Right lobe of liver (tissue), 6 donors: ENCODE data around the gene RELT. TPM values are rescaled to one million over a fixed set of nuclear protein-coding genes. Genes with fewer than 3 reads are reported as not detected.

Experiments
- ATAC-seq, 4 donors: fragments of 200-7000 bp; cut with Tn5 transposase; one replicate each; pipeline ENCODE4 v1.9.1; 2020; ENCODE audit warnings: mild to moderate bottlenecking in 4 of 4, moderate library complexity in 4 of 4
- DNase-seq, 3 donors: peaks; one replicate each; pipeline ENCODE4 v3.0.0-alpha.2; 2020
- H3K27ac ChIP-seq, 3 donors: fragments of 200-600 bp; one replicate each; pipeline ENCODE4 v1.8.0; 2022
- H3K27me3 ChIP-seq, 2 donors: fragments of 200-600 bp; one replicate each; pipeline ENCODE4 v1.8.0; 2022
- H3K36me3 ChIP-seq, 4 donors: fragments of 200-600 bp; sonication (generic) in 1 of 4; one replicate each; pipeline versions ENCODE4 v1.5.1 to v1.8.0; 2017 to 2022; ENCODE audit warnings: control low read depth in 1 of 4
- H3K4me1 ChIP-seq, 4 donors: fragments of 200-600 bp; sonication (generic) in 1 of 4; one replicate each; pipeline versions ENCODE4 v1.5.1 to v1.8.0; 2017 to 2022; ENCODE audit warnings: control low read depth in 1 of 4
- H3K4me3 ChIP-seq, 3 donors: fragments of 200-600 bp; one replicate each; pipeline ENCODE4 v1.8.0; 2022
- H3K9me3 ChIP-seq, 4 donors: fragments of 200-600 bp; sonication (generic) in 1 of 4; one replicate each; pipeline versions ENCODE4 v1.5.1 to v1.8.0; 2017 to 2022; ENCODE audit warnings: control low read depth in 1 of 4
- CTCF ChIP-seq, 4 donors: fragments of 200-600 bp in 3 of 4; fragments of 450-650 bp in 1 of 4; IDR thresholded peaks; one replicate each; pipeline versions ENCODE4 v1.5.1 to v1.8.0; 2016 to 2022; ENCODE audit warnings: antibody characterized with exemption in 4 of 4, mild to moderate bottlenecking in 2 of 4
- POLR2A ChIP-seq: fragments of 450-650 bp; IDR thresholded peaks from one replicate; pipeline ENCODE4 v1.6.1; 2017; ENCODE audit warnings: antibody characterized with exemption, mild to moderate bottlenecking
- WGBS: methylation state at CpG from one replicate; pipeline ENCODE4 v1.1.6; 2018; ENCODE audit warnings: low coverage, low lambda C conversion rate; ENCODE audit not compliant: insufficient coverage; ENCODE audit errors: missing lambda C conversion rate; 5-methylcytosine and 5-hydroxymethylcytosine counted together
- intact Hi-C, 2 donors: fragments of 100-400 bp; cut with DNase I; formaldehyde crosslinking; loops; one replicate each; pipeline versions ENCODE4 v1.11.2 to v1.14.1; 2022
- total RNA-seq, 6 experiments: library from RNA; depleted of rRNA in 2 of 6; stranded (reverse); fragments of >200 nt in 2 of 6; fragmentation: NEBNext Ultra II Directional in 3 of 6; extraction: Animal tissue kit (Norgen Biotek cat#: 25700) in 3 of 6; gene quantifications; one replicate each; pipeline versions ENCODE4 v1.1.0 to v1.2.4, GENCODE V29; 2016 to 2023
- donor health status: DM: no; HTN: yes; CAD: no.
- donor health status: DM: no; HTN: no; CAD: no.
- donor health status: DM: no; HTN: no; CAD: no.
- donor health status: DM: no; HTN: yes; CAD: no.
- donor health status: DM: no; HTN: yes; CAD: no.

Gene RELT
- total RNA-seq, 6 experiments from 2014 or later, result 0.81 to 5.4 (median 1.6) TPM

DNA sequence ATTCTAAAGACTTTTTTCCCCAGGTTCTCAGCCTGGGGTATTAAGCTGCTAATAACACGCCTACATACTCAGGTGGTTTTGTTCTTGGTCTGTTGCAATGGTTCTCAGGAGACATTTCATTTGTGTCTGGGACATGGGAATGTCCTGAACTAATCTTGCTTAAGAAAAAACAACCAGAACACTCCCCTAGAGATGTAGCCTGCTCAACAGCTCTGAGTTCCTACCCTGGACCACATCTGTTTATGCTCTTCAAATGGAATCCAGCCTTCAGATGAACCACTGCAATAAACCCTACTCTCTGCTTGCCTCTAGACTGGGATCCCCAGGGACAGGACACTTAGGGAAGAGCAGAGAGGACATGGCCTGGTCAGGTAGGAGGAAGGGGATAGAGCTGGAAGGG, 29.9 kb downstream of the RELT start:
- intact Hi-C loops, result loop anchor here in 1 of 2 donors (10.0 kb wide), 1 partner anchor 249 kb away; no protein-coding TSS in a partner anchor
- Histone ChIP-seq H3K36me3 (peaks cover 0 to 7% (median 0%) of the 10 kb centered on the region in 4 donors), H3K27me3 (no peaks in the 10 kb centered on the region), H3K9me3 (no peaks in the 10 kb centered on the region), H3K4me1 (peaks cover 0 to 3% (median 0%) of the 10 kb centered on the region in 4 donors), H3K27ac (no peak overlapping the region), H3K4me3 (no peak overlapping the region)
- DNase-seq, result no peak
- TF ChIP-seq POLR2A, result no peak
- no peak for TF ChIP-seq CTCF (IDR thresholded peaks at IDR 0.05)
- 91% methylated on average over 1 of the region's 1 CpG for WGBS
- ATAC-seq, result no peak

DNA sequence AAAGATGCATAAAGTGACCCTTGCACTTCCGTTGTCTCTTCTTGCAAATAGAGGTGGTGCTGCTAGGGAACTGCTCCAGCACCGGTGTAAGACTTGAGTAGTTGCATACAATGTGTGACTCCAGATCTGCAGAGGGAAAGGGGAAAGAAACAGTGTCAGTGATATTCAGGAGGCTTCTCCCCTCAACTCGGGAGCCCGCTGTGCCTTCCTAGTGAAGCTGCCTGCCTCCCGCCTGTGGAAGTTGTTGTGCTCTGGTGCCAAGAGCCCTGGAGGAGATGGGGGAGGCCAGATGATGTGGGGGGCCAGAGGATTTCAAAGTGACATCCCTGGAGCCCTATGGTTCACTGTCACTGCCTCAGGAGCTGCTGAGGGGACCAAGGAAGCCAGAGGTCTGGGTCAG, 30.4 kb downstream of the RELT start:
- ATAC-seq, result no peak
- Histone ChIP-seq H3K4me3 (no peak overlapping the region), H3K4me1 (peaks cover 0 to 3% (median 0%) of the 10 kb centered on the region in 4 donors), H3K36me3 (peaks cover 0 to 7% (median 0%) of the 10 kb centered on the region in 4 donors), H3K9me3 (no peaks in the 10 kb centered on the region), H3K27ac (no peak overlapping the region), H3K27me3 (no peaks in the 10 kb centered on the region)
- no peak for DNase-seq
- TF ChIP-seq CTCF (IDR thresholded peaks at IDR 0.05) (no peak), POLR2A (no peak)
- WGBS, result 85% methylated on average over 2 of the region's 5 CpGs
- intact Hi-C loops, result loop anchor here in 1 of 2 donors (10.0 kb wide), 1 partner anchor 248 kb away; no protein-coding TSS in a partner anchor

GRCh38 chr11:73409431-73409830, 33.2 kb downstream of the RELT start:
- no peak for TF ChIP-seq CTCF (IDR thresholded peaks at IDR 0.05)
- intact Hi-C loops, result loop anchor here in 1 of 2 donors (10.0 kb wide), 1 partner anchor 245 kb away; no protein-coding TSS in a partner anchor
- H3K27ac ChIP-seq, result no peak overlapping the region
- H3K36me3 ChIP-seq, result peaks cover 0 to 7% (median 0%) of the 10 kb centered on the region in 4 donors
- 88% methylated on average over 7 of the region's 8 CpGs for WGBS
- H3K4me3 ChIP-seq, result no peak overlapping the region
- H3K4me1 ChIP-seq, result no peaks in the 10 kb centered on the region
- H3K27me3 ChIP-seq, result no peaks in the 10 kb centered on the region
- ATAC-seq (no peak), DNase-seq (no peak)
- no peaks in the 10 kb centered on the region for H3K9me3 ChIP-seq

- H3K36me3 ChIP-seq, result peaks cover 0 to 7% (median 0%) of the 10 kb centered on the region in 4 donors
- H3K27me3 ChIP-seq, result no peaks in the 10 kb centered on the region
- no peaks in the 10 kb centered on the region for H3K9me3 ChIP-seq
- intact Hi-C loops, result no loop called here
- no peak overlapping the region for H3K27ac ChIP-seq
- no peak for TF ChIP-seq POLR2A
- TF ChIP-seq CTCF (IDR thresholded peaks at IDR 0.05), result no peak
- no CpG with 5 or more reads among the region's 1 CpG for WGBS
- DNase-seq, result no peak
- H3K4me3 ChIP-seq, result no peak overlapping the region
- no peaks in the 10 kb centered on the region for H3K4me1 ChIP-seq
- no peak for ATAC-seq
Observed at GRCh38 chr11:73410627-73411026, 34.4 kb downstream of the RELT start.

- DNase-seq (no peak), ATAC-seq (no peak)
- H3K9me3 ChIP-seq, result no peaks in the 10 kb centered on the region
- H3K36me3 ChIP-seq, result peaks cover 0 to 7% (median 0%) of the 10 kb centered on the region in 4 donors
- TF ChIP-seq CTCF (IDR thresholded peaks at IDR 0.05), result no peak
- 50% methylated on average over 1 of the region's 2 CpGs for WGBS
- intact Hi-C loops, result no loop called here
- H3K27me3 ChIP-seq, result no peaks in the 10 kb centered on the region
- H3K4me3 ChIP-seq, result no peak overlapping the region
- no peak overlapping the region for H3K27ac ChIP-seq
- H3K4me1 ChIP-seq, result no peaks in the 10 kb centered on the region
Observed at GRCh38 chr11:73411031-73411430, 34.8 kb downstream of the RELT start.
